GM10266 (cell line): ENCODE measurements around the gene UNC5CL.

Source experiments
- DNase-seq: peaks from one replicate; pipeline ENCODE4 v3.0.0; 2012; ENCODE audit errors: extremely low spot score
- CTCF ChIP-seq: IDR thresholded peaks from 2 replicates; pipeline ENCODE4 v1.5.1; 2012; ENCODE audit warnings: mild to moderate bottlenecking, low read depth; ENCODE audit not compliant: control insufficient read depth, insufficient read depth; ENCODE audit errors: missing control alignments

UNC5CL gene

GRCh38 chr6:41000248-41000647 is 38.8 kb downstream of the UNC5CL start:
- TF ChIP-seq CTCF: no peak
- DNase-seq: no peak

- peak; percentile 46 for TF ChIP-seq CTCF
- peak; percentile 41 for DNase-seq
These were observed 39.5 kb downstream of the UNC5CL start for GRCh38 chr6:40999569-40999968.

- no peak for TF ChIP-seq CTCF
- no peak for DNase-seq
These were observed 40.4 kb downstream of the UNC5CL start for GRCh38 chr6:40998661-40999060.

- DNase-seq: no peak
- no peak for TF ChIP-seq CTCF
These were observed 41.6 kb downstream of the UNC5CL start for GRCh38 chr6:40997234-40997957.

- no peak for DNase-seq
- TF ChIP-seq CTCF: no peak
These were observed 42.3 kb downstream of the UNC5CL start for GRCh38 chr6:40996591-40997233.

- TF ChIP-seq CTCF: no peak
- no peak for DNase-seq
These were observed 46.3 kb downstream of the UNC5CL start for GRCh38 chr6:40992746-40993145.

- TF ChIP-seq CTCF: no peak
- no peak for DNase-seq
These were observed 48.7 kb downstream of the UNC5CL start for GRCh38 chr6:40990301-40990700.
